A549 (cell line): Measurements from ENCODE around the gene RBMS3. TPM values are rescaled to one million over a fixed set of nuclear protein-coding genes. Genes with fewer than 3 reads are reported as not detected.

Experiments
- ATAC-seq, 2 experiments: fragments of 200-7000 bp in 1 of 2; fragments of >200 bp in 1 of 2; cut with Nextera tagmentation in 1 of 2; cut with Tn5 transposase in 1 of 2; 3 replicates each; pipeline versions ENCODE4 v1.8.0 to v1.9.1; 2018 to 2020; ENCODE audit warnings: mild to moderate bottlenecking in 1 of 2, moderate library complexity in 1 of 2
- CTCF ChIA-PET: fragments of 300-600 bp; sonication (Branson Sonifier 250); formaldehyde crosslinking; extraction: SDS; loops from one replicate; lab custom pipeline; 2021; ENCODE audit warnings: antibody characterized with exemption, inconsistent platforms; lab: Yijun Ruan, JAX
- POLR2A ChIA-PET: fragments of 350-600 bp; formaldehyde crosslinking; extraction: SDS; loops from one replicate; lab custom pipeline; 2021; ENCODE audit warnings: antibody characterized with exemption, inconsistent platforms; lab: Yijun Ruan, JAX
- DNase-seq, 2 experiments: peaks; one replicate each; pipeline versions ENCODE4 v3.0.0 to v3.0.0-alpha.2; 2011 to 2016; ENCODE audit warnings: low read depth in 1 of 2, low spot score in 1 of 2
- FAIRE-seq: peaks from 2 replicates; lab custom pipeline; 2011; peaks lifted over from hg19 to GRCh38; lab: Jason Lieb, UNC
- H3K27ac ChIP-seq, 2 experiments: fragments of >200 bp; sonication (Bioruptor Twin); formaldehyde crosslinking; 3 replicates each; pipeline ENCODE4 v1.5.1; 2016 to 2017
- H3K4me1 ChIP-seq: fragments of >200 bp; sonication (Bioruptor Twin); formaldehyde crosslinking; 3 replicates; pipeline ENCODE4 v1.6.1; 2016
- H3K4me2 ChIP-seq: fragments of >200 bp; sonication (Bioruptor Twin); formaldehyde crosslinking; 3 replicates; pipeline ENCODE4 v1.6.1; 2016
- H3K4me3 ChIP-seq: fragments of >200 bp; sonication (Bioruptor Twin); formaldehyde crosslinking; 3 replicates; pipeline ENCODE4 v1.5.1; 2016
- H3K9me3 ChIP-seq: fragments of >200 bp; sonication (Bioruptor Twin); formaldehyde crosslinking; 3 replicates; pipeline ENCODE4 v1.6.1; 2016
- BHLHE40 ChIP-seq: IDR thresholded peaks from 2 replicates; pipeline ENCODE4 v1.6.1; 2012; ENCODE audit warnings: low read depth, low read length, inconsistent platforms
- CHD2 ChIP-seq: fragments of 150-350 bp; IDR thresholded peaks from 2 replicates; pipeline ENCODE4 v1.6.1; 2014; ENCODE audit warnings: low read length; ENCODE audit not compliant: partially characterized antibody
- EP300 ChIP-seq, 2 experiments: fragments of >200 bp; sonication (Bioruptor Twin); formaldehyde crosslinking; IDR thresholded peaks; 2 replicates in 1 of 2; 3 replicates in 1 of 2; pipeline ENCODE4 v1.6.1; 2016 to 2017
- FOSB ChIP-seq: fragments of 250-450 bp; sonication (Bioruptor Pico); IDR thresholded peaks from 2 replicates; pipeline ENCODE4 v1.5.0; 2020; ENCODE audit warnings: mild to moderate bottlenecking, moderate library complexity
- FOSL2 ChIP-seq, 2 experiments: fragments of 450-650 bp in 1 of 2; fragments of >200 bp in 1 of 2; sonication (Bioruptor Twin) in 1 of 2; formaldehyde crosslinking; IDR thresholded peaks; 2 replicates each; pipeline versions ENCODE4 v1.5.0 to v1.6.1; 2016 to 2020; ENCODE audit warnings: mild to moderate bottlenecking in 1 of 2, moderate library complexity in 1 of 2
- GATA3 ChIP-seq: IDR thresholded peaks from 2 replicates; pipeline ENCODE4 v1.6.1; 2012; ENCODE audit warnings: borderline replicate concordance
- HEYL ChIP-seq: fragments of 250-450 bp; sonication (Bioruptor Pico); IDR thresholded peaks from 2 replicates; pipeline ENCODE4 v1.8.0; 2021; ENCODE audit warnings: mild to moderate bottlenecking, moderate library complexity
- HOXA7 ChIP-seq: fragments of 250-450 bp; sonication (Bioruptor Pico); IDR thresholded peaks from 2 replicates; pipeline ENCODE4 v1.5.0; 2020; ENCODE audit warnings: mild to moderate bottlenecking, moderate library complexity
- HOXB5 ChIP-seq: fragments of 250-450 bp; sonication (Bioruptor Pico); IDR thresholded peaks from 2 replicates; pipeline ENCODE4 v1.5.0; 2020; ENCODE audit warnings: mild to moderate bottlenecking, moderate library complexity
- JUN ChIP-seq, 2 experiments: fragments of >200 bp; sonication (Bioruptor Twin); formaldehyde crosslinking; IDR thresholded peaks; 2 replicates in 1 of 2; 3 replicates in 1 of 2; pipeline ENCODE4 v1.6.1; 2016 to 2017
- JUNB ChIP-seq: fragments of >200 bp; sonication (Bioruptor Twin); formaldehyde crosslinking; IDR thresholded peaks from 2 replicates; pipeline ENCODE4 v1.6.1; 2016
- NFE2L2 ChIP-seq: fragments of 150-350 bp; conservative IDR thresholded peaks from 2 replicates; pipeline ENCODE4 v1.6.1; 2014; ENCODE audit warnings: low read length
- NPAS2 ChIP-seq: fragments of 250-450 bp; sonication (Bioruptor Pico); IDR thresholded peaks from 2 replicates; pipeline ENCODE4 v1.8.0; 2022; ENCODE audit warnings: mild to moderate bottlenecking, moderate library complexity, borderline replicate concordance
- NR3C1 ChIP-seq: fragments of >200 bp; sonication (Bioruptor Twin); formaldehyde crosslinking; IDR thresholded peaks from 3 replicates; pipeline ENCODE4 v1.6.1; 2017
- PHF8 ChIP-seq: fragments of 200-600 bp; sonication (generic); IDR thresholded peaks from 2 replicates; pipeline ENCODE4 v1.6.1; 2016; ENCODE audit warnings: low read depth, mild to moderate bottlenecking, antibody characterized with exemption, moderate library complexity, borderline replicate concordance
- POLR2AphosphoS2 ChIP-seq: conservative IDR thresholded peaks from 2 replicates; pipeline ENCODE4 v1.6.1; 2012; ENCODE audit warnings: low read length, improper control_type of control experiment, inconsistent platforms
- RARB ChIP-seq: fragments of 250-450 bp; sonication (Bioruptor Pico); IDR thresholded peaks from 2 replicates; pipeline ENCODE4 v1.8.0; 2021; ENCODE audit warnings: mild to moderate bottlenecking, moderate library complexity
- RCOR1 ChIP-seq: fragments of 150-350 bp; IDR thresholded peaks from 2 replicates; pipeline ENCODE4 v1.6.1; 2014; ENCODE audit warnings: antibody characterized with exemption, low read length, low read depth
- TP53 ChIP-seq: fragments of 250-450 bp; sonication (Bioruptor Pico); IDR thresholded peaks from 2 replicates; pipeline ENCODE4 v1.5.0; 2021; ENCODE audit warnings: mild to moderate bottlenecking, moderate library complexity
- ZC3H11A ChIP-seq: fragments of 450-650 bp; IDR thresholded peaks from 2 replicates; pipeline ENCODE4 v1.6.1; 2014; ENCODE audit warnings: antibody characterized with exemption, mild to moderate bottlenecking
- ZSCAN20 ChIP-seq: fragments of 250-450 bp; sonication (Bioruptor Pico); IDR thresholded peaks from 2 replicates; pipeline ENCODE4 v1.8.0; 2022; ENCODE audit warnings: mild to moderate bottlenecking, moderate library complexity
- WGBS: methylation state at CpG from one replicate; pipeline ENCODE4 v1.1.6; 2017; ENCODE audit errors: missing lambda C conversion rate; 5-methylcytosine and 5-hydroxymethylcytosine counted together
- polyA plus RNA-seq, 4 experiments: library from polyadenylated mRNA; depleted of rRNA in 3 of 4; stranded (reverse); fragments of >200 nt; fragmentation: RNase III in 1 of 4; extraction: RNeasy Plus Mini Kit Qiagen cat#74134 plus additional on column Dnase treatment in 1 of 4; gene quantifications; 2 replicates in 3 of 4; 3 replicates in 1 of 4; pipeline ENCODE4 v1.2.3, GENCODE V29; 2011 to 2017
- TF ChIP-seq, protein P1 (sequence below): fragments of >200 bp; sonication (Bioruptor Twin); formaldehyde crosslinking; IDR thresholded peaks from 2 replicates; pipeline ENCODE4 v1.6.1; 2016
- TF ChIP-seq, protein P2 (sequence below): fragments of 200-600 bp; sonication (generic); IDR thresholded peaks from 2 replicates; pipeline ENCODE4 v1.6.1; 2016; ENCODE audit warnings: antibody characterized with exemption, mild to moderate bottlenecking, moderate library complexity
- TF ChIP-seq, protein P3 (sequence below): IDR thresholded peaks from 2 replicates; pipeline ENCODE4 v1.6.1; 2012
- TF ChIP-seq, protein P4 (sequence below): fragments of >200 bp; sonication (Bioruptor Twin); formaldehyde crosslinking; IDR thresholded peaks from 3 replicates; pipeline ENCODE4 v1.5.1; 2016
- TF ChIP-seq, protein P5 (sequence below): fragments of 450-650 bp; IDR thresholded peaks from 2 replicates; pipeline ENCODE4 v1.6.1; 2014; ENCODE audit warnings: antibody characterized with exemption

The RBMS3 gene
- polyA plus RNA-seq, 2 of the 4 experiments (the other 2 are of a cell fraction) = 0.92 to 4.1 TPM

DNA sequence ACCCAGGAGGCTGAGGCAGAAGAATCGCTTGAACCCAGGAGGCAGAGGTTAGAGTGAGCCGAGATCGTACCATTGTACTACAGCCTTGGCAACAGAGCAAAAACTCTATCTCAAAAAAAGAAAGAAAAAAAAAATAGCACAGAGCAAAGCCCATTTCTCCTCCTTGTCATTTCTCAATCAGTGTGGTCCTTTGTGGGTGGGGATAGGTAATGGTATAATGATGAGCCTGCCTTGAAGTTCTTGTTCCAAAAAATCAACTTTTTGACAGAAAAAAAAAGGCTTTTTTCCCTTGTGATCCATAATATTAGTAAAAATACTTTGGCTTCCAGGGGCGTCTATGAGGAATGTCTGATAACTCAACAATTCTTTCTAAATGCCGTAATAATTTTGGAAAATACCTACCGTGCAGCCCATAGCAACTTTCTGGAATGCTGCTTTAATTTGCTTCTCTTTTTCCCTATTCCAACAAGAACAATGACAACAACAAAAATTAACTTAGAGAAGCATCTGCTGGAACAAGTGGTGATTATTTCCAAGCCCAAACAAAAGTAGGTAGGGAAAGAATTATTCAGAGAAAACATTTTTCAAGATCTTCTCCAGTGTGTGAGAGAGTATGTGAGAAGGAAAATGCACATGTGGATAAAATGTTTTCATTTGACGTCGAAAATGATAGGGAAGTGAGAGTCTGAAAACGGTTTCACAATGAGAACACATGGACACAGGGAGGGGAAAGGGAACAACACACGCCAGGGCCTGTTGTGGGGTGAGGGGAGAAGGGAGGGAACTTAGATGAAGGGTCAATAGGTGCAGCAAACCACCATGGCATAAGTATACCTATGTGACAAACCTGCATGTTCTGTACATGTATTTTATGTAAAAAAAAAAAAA lies 337.8 kb downstream of the RBMS3 start:
- ChIA-PET CTCF (no interaction called here), POLR2A (no interaction called here)
- Histone ChIP-seq H3K27ac (no peak overlapping the region), H3K9me3 (no peaks in the 10 kb centered on the region), H3K4me2 (no peak overlapping the region), H3K4me3 (no peak overlapping the region), H3K4me1 (no peaks in the 10 kb centered on the region)
- TF ChIP-seq ZSCAN20 (CRISPR knock-in tag) (no peak), POLR2AphosphoS2 (no peak), ZC3H11A (no peak), RARB (CRISPR knock-in tag) (no peak), NFE2L2 (no peak), FOSL2 (IDR thresholded peaks at IDR 0.05) (no peak), FOSL2 (CRISPR knock-in tag; IDR thresholded peaks at IDR 0.05) (no peak), TP53 (CRISPR knock-in tag) (no peak)
- TF ChIP-seq, protein P1, sequence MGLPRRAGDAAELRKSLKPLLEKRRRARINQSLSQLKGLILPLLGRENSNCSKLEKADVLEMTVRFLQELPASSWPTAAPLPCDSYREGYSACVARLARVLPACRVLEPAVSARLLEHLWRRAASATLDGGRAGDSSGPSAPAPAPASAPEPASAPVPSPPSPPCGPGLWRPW = no peak
- TF ChIP-seq, protein P2, sequence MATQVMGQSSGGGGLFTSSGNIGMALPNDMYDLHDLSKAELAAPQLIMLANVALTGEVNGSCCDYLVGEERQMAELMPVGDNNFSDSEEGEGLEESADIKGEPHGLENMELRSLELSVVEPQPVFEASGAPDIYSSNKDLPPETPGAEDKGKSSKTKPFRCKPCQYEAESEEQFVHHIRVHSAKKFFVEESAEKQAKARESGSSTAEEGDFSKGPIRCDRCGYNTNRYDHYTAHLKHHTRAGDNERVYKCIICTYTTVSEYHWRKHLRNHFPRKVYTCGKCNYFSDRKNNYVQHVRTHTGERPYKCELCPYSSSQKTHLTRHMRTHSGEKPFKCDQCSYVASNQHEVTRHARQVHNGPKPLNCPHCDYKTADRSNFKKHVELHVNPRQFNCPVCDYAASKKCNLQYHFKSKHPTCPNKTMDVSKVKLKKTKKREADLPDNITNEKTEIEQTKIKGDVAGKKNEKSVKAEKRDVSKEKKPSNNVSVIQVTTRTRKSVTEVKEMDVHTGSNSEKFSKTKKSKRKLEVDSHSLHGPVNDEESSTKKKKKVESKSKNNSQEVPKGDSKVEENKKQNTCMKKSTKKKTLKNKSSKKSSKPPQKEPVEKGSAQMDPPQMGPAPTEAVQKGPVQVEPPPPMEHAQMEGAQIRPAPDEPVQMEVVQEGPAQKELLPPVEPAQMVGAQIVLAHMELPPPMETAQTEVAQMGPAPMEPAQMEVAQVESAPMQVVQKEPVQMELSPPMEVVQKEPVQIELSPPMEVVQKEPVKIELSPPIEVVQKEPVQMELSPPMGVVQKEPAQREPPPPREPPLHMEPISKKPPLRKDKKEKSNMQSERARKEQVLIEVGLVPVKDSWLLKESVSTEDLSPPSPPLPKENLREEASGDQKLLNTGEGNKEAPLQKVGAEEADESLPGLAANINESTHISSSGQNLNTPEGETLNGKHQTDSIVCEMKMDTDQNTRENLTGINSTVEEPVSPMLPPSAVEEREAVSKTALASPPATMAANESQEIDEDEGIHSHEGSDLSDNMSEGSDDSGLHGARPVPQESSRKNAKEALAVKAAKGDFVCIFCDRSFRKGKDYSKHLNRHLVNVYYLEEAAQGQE = no peak
- TF ChIP-seq, protein P3, sequence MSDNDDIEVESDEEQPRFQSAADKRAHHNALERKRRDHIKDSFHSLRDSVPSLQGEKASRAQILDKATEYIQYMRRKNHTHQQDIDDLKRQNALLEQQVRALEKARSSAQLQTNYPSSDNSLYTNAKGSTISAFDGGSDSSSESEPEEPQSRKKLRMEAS = no peak
- ATAC-seq (no peak), FAIRE-seq (no peak), DNase-seq (no peak)
- WGBS = 82% methylated on average over 10 of the region's 10 CpGs

DNA sequence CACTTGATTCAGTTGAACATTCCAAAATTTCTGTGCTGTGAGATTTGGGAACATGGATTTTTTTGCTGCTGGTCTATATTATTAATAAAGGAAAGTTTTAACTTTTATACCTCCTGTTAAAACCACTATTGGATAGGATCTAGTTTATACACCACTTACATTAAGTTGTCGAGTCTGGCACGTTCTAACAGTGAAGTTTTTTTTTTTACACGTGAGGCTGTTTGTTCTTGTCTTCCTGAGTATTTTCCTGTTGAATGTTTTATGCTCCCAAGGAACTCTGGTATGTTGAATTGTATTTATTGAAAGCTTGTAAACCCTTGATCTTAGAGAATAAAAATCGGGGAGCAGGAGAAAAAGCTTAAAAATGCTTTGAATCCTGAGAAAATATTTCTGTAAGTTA lies 338.8 kb downstream of the RBMS3 start:
- DNase-seq = no peak
- TF ChIP-seq BHLHE40 = no peak
- no peak for TF ChIP-seq RCOR1
- no peak for TF ChIP-seq EP300 (IDR thresholded peaks at IDR 0.05)
- TF ChIP-seq POLR2AphosphoS2 = no peak
- TF ChIP-seq, all 56 proteins: peak for 0
- Histone ChIP-seq H3K4me2 (no peak overlapping the region), H3K9me3 (no peaks in the 10 kb centered on the region), H3K27ac (no peak overlapping the region), H3K4me3 (no peak overlapping the region), H3K4me1 (no peaks in the 10 kb centered on the region)
- WGBS = 86% methylated on average over 4 of the region's 4 CpGs
- no peak for ATAC-seq
- POLR2A ChIA-PET = no interaction called here
- FAIRE-seq = no peak
- CTCF ChIA-PET = interaction anchor here (0.9 kb wide), 1 partner anchor 704 kb away, joined by 3 read pairs; no protein-coding TSS in a partner anchor

DNA sequence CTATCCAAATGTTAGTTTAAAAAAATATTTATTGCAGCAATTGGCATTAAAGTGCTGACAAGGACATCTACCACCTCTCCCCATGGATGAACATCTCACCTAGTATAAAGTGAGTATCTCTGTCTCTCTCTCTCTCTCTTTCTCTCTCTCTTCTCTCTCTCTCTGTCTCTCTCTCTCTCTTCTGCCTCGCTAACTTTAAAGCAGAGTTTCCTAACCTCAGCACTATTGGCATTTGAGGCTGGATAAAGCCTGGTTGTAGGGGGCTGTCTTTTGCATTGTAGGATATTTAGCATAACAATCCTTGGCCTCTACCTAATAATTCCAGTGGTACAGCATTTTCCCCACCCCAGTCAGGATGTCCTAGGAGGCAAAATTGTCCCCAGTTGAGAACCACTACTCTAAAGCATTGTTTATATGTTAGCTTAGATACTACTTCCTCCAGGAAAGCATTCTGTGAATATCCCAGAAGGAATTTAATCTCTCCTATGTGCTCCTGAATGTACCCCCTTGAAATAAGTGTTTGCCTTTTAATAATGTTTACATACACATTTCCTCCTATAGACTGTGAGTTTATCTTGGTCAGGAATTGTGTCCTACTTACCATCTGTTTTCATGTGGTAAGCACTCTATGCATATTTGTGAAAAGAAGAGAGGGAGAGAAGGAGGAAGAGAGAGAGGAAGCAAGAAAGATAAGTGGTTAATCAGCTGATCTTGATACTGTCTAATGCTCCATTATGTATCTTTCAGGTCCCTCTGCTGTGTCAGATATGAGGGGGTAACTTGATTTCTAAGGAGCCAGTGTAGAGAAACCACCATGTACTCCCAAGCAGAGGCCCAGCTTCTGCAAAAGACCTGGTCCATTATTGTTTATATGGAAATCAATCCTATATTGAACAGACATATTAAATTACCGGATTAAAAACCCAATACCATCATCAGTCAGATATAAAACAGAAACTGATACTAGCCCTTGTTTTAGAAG lies 346.6 kb downstream of the RBMS3 start:
- Histone ChIP-seq H3K4me3 (no peak overlapping the region), H3K9me3 (no peaks in the 10 kb centered on the region), H3K4me2 (no peak overlapping the region), H3K27ac (no peak overlapping the region), H3K4me1 (no peaks in the 10 kb centered on the region)
- 84% methylated on average over 2 of the region's 2 CpGs for WGBS
- peak; percentile 23 for FAIRE-seq
- ChIA-PET POLR2A (no interaction called here), CTCF (no interaction called here)
- DNase-seq = no peak
- no peak for ATAC-seq
- TF ChIP-seq HEYL (CRISPR knock-in tag) = no peak
- no peak for TF ChIP-seq CHD2
- no peak for TF ChIP-seq NR3C1
- no peak for TF ChIP-seq NPAS2 (CRISPR knock-in tag)
- no peak for TF ChIP-seq JUN (IDR thresholded peaks at IDR 0.05)
- TF ChIP-seq PHF8 = no peak
- TF ChIP-seq HOXA7 (CRISPR knock-in tag) = no peak
- TF ChIP-seq, protein P4, sequence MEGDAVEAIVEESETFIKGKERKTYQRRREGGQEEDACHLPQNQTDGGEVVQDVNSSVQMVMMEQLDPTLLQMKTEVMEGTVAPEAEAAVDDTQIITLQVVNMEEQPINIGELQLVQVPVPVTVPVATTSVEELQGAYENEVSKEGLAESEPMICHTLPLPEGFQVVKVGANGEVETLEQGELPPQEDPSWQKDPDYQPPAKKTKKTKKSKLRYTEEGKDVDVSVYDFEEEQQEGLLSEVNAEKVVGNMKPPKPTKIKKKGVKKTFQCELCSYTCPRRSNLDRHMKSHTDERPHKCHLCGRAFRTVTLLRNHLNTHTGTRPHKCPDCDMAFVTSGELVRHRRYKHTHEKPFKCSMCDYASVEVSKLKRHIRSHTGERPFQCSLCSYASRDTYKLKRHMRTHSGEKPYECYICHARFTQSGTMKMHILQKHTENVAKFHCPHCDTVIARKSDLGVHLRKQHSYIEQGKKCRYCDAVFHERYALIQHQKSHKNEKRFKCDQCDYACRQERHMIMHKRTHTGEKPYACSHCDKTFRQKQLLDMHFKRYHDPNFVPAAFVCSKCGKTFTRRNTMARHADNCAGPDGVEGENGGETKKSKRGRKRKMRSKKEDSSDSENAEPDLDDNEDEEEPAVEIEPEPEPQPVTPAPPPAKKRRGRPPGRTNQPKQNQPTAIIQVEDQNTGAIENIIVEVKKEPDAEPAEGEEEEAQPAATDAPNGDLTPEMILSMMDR = no peak
- TF ChIP-seq JUNB = no peak
- TF ChIP-seq HOXB5 (CRISPR knock-in tag) = no peak
- no peak for TF ChIP-seq FOSB (CRISPR knock-in tag)
- TF ChIP-seq, protein P5, sequence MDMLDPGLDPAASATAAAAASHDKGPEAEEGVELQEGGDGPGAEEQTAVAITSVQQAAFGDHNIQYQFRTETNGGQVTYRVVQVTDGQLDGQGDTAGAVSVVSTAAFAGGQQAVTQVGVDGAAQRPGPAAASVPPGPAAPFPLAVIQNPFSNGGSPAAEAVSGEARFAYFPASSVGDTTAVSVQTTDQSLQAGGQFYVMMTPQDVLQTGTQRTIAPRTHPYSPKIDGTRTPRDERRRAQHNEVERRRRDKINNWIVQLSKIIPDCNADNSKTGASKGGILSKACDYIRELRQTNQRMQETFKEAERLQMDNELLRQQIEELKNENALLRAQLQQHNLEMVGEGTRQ = no peak
- no peak for TF ChIP-seq GATA3
